Activated CD4-positive, CD25-positive, alpha-beta regulatory T cell treated with anti-CD3 and anti-CD28 coated beads, Interleukin-2, amount 50 U/mL, for 72 hours (primary cell): Measurements from ENCODE around the gene USP44.
A peak's percentile ranks its signal among the peaks of the same experiment; 100 is the strongest.
"Not testable (repeated sequence)": the region's sequence is repeated elsewhere in the genome, so short reads cannot be mapped to it uniquely, and the experiment has no call there.

Experiments
- DNase-seq: peaks from one replicate; pipeline ENCODE4 v3.0.0; 2021

Gene USP44

GRCh38 chr12:95505039-95505438 lies 46.2 kb downstream of the USP44 start:
- DNase-seq: no peak

- no peak for DNase-seq
Measured at GRCh38 chr12:95504140-95504539, 47.1 kb downstream of the USP44 start.

DNA sequence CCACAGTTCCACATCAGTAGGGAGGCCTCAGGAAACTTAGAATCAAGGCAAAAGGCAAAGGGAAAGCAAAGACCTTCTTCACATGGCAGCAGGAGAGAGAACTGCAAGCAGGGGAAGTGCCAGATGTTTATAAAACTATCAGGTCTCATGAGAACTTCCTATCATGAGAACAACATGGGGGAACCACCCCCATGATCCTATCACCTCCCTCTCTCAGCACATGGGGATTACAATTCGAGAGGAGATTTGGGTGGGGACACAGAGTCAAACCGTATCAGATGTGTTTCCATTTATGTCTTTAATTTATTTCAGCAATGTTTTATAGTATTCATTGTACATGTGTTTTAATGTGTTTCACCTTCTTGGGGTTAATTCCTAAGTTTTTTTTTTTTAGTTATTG lies 51.5 kb downstream of the USP44 start:
- no peak for DNase-seq

DNA sequence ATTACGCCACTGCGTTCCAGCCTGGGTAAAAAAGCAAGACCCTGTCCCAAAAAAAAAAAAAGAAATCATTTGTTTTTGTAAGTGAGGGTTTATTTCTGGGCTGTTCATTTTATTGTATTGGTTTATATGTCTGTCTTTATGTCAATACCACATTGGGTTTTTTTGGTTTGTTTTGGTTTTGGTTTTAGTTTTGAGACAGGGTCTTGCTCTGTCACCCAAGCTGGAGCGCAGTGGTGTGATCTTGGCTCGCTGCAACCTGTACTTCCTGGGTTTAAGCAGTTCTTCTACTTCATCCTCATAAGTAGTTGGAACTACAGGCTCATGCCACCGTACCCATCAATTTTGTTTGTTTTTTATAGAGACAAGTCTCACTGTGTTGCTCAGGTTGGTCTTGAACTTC lies 52.3 kb downstream of the USP44 start:
- DNase-seq: no peak

DNA sequence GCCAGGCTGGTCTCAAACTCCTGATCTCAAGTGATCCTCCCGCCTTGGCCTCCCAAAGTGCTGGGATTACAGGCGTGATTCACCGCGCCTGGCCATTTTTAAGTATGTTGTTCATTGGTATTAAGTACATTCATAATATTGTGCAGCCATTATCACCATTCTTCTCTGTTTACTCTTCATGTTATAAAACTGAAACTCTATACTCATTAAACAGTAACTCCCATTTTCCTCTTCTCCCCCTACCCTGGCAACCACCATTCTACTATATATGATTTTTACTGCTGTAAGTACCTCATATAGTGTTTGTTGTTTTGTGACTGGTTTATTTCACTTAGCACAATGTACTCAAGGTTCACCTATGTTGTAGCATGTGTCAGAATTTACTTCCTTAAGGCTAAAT lies 54.2 kb downstream of the USP44 start:
- no peak for DNase-seq

- DNase-seq: no peak
Measured at GRCh38 chr12:95495433-95495832, 55.8 kb downstream of the USP44 start.

GRCh38 chr12:95494888-95495287 lies 56.4 kb downstream of the USP44 start:
- no peak for DNase-seq

GRCh38 chr12:95492462-95492861 lies 58.8 kb downstream of the USP44 start:
- DNase-seq: no peak

- DNase-seq: no peak
Measured at GRCh38 chr12:95487024-95487423, 64.3 kb downstream of the USP44 start.

DNA sequence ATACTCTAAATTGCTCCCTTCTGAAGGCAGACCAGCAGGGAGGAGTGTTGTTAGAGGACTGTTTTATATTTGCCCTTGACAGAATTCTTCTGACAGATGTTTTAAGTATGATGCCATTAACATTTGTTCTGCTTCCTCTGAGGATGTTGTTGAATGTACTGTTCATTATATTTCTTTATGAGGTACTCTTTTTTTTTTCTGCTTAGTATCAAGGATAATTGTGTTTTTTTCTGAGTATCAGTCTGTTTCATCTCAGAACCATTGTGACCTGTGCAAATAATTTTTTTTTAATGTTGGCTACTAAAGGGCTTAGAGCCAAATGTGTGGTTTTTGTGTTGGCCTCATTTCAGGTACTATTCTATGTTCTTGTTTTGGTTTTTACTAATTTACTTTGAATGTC lies 66.8 kb downstream of the USP44 start:
- DNase-seq: no peak

DNA sequence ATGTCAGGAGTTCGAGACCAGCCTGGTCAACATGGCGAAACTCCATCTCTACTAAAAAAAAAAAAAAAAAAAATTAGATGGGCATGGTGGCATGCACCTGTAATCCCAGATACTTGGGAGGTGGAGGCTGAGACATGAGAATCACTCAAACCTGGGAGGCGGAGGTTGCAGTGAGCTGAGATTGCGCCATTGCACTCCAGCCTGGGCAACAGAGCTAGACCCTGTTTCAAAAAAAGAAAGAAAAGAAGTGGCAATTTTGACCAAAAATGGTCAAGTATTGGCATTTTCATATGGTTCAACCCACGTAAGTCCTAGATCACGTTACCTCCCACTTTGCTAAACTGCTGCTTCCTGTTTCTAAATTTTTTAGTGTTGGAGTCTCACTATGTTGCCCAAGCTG lies 68.7 kb downstream of the USP44 start:
- not testable (repeated sequence) for DNase-seq

GRCh38 chr12:95481888-95482287 lies 69.4 kb downstream of the USP44 start:
- no peak for DNase-seq

- no peak for DNase-seq
Measured at GRCh38 chr12:95481072-95481471, 70.2 kb downstream of the USP44 start.

- DNase-seq: no peak
Measured at GRCh38 chr12:95480230-95480629, 71.0 kb downstream of the USP44 start.

- no peak for DNase-seq
Measured at GRCh38 chr12:95474660-95474958, 76.7 kb downstream of the USP44 start.

DNA sequence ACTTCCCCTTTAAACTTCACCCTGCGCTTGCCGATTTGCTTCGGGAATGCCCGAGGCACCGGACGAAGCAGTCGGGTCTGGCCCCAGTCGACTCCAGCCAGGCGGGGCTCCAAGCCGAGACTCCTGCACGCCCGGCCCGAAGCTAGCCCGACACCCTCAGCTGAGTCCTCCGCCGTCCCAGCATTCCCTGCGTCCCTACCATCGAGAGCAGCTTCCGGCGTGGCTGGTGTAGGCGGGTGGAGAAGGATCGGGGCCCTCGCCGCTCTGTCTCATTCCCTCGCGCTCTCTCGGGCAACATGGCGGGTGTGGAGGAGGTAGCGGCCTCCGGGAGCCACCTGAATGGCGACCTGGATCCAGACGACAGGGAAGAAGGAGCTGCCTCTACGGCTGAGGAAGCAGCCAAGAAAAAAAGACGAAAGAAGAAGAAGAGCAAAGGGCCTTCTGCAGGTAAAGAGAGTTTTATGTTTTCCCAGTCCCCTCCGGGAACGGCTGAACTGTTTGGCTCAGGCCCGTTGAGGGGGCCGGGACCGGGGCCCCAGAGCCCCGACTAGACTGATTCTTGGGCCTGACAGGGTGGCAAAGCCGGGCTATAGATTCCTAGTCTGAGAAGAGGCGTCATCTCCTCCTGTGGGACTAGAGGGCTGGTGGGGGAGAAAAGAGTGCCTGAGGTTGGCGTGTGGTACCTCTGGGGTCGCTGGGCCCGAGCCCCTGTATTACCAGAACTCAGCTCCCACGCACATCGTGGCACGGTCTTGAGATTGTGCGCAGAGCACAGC lies 77.2 kb downstream of the USP44 start, which contains the start of gene METAP2:
Gene METAP2 (plus strand): TSS at position 269 of the 776 bp plus-strand sequence. CDS start 28 bp downstream, at position 297.
- DNase-seq: peak; percentile 83

DNA sequence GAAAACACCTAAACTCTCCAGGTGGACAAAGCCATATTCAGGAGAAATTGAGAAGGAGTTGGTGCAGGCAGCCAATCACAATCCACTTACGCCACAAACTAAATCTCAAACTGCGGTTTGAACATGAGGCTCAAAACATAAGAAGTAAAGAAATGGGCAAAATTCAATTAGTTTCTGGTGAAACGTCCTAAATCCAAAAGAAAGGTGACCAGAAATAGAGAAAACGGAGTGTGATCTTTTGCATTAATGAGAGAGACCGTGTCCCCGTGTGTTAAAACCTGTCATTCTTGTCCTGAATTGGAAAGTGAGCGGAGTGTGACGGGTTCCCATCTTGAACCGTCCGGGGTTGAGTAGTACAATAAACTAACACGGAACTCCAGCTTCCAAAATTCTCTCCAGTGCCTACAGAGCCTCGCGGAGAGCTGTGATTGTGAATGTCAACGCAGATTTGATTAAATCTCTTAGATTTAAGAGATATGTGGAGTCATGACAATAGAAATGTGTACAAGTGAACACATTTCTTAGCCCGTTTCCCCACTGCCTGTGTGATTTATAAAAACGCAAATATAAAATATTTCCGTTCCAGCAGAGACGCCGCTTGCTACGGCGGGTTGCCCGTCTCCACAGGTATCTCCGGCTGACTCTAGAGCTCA lies 77.9 kb downstream of the USP44 start:
- DNase-seq: no peak

GRCh38 chr12:95470300-95470699 lies 81.0 kb downstream of the USP44 start:
- DNase-seq: no peak
